Thoracic aorta (tissue), 2 donors: ENCODE measurements around the gene CHD2. TPM values are rescaled to one million over a fixed set of nuclear protein-coding genes. Genes with fewer than 3 reads are reported as not detected.

Experiments used
- ATAC-seq: fragments of 150-250 bp; one replicate; pipeline ENCODE4 v1.8.0; 2017; ENCODE audit warnings: low read depth; ENCODE audit not compliant: insufficient number of reproducible peaks, low FRiP score
- DNase-seq: peaks from one replicate; pipeline ENCODE4 v3.0.0-alpha.2; 2020; ENCODE audit warnings: low spot score
- H3K27ac ChIP-seq, 2 donors: fragments of 200-600 bp; sonication (generic); 1 replicate in 1 of 2; 2 replicates in 1 of 2; pipeline ENCODE4 v1.5.1; 2016; ENCODE audit warnings: mild to moderate bottlenecking in 2 of 2, moderate library complexity in 2 of 2
- H3K27me3 ChIP-seq: fragments of 200-600 bp; sonication (generic); replicated peaks from 2 replicates; pipeline ENCODE4 v1.6.0; 2016; ENCODE audit warnings: mild to moderate bottlenecking; ENCODE audit not compliant: insufficient read depth
- H3K36me3 ChIP-seq: fragments of 200-600 bp; sonication (generic); one replicate; pipeline ENCODE4 v1.5.1; 2016
- H3K4me1 ChIP-seq, 2 donors: fragments of 200-600 bp; sonication (generic); 1 replicate in 1 of 2; 2 replicates in 1 of 2; pipeline versions ENCODE4 v1.5.1 to v1.6.0; 2016; ENCODE audit warnings: low read depth in 2 of 2, mild to moderate bottlenecking in 1 of 2; ENCODE audit not compliant: control insufficient read depth in 1 of 2
- H3K4me3 ChIP-seq: fragments of 200-600 bp; sonication (generic); 2 replicates; pipeline ENCODE4 v1.5.1; 2016; ENCODE audit warnings: mild to moderate bottlenecking
- H3K9me3 ChIP-seq: fragments of 200-600 bp; sonication (generic); 2 replicates; pipeline ENCODE4 v1.5.1; 2016
- total RNA-seq, 2 donors: library from RNA; depleted of rRNA; stranded (reverse); fragments of >200 nt; gene quantifications; one replicate each; pipeline versions ENCODE4 v1.1.0 to v1.2.3, GENCODE V29; 2016
- TF ChIP-seq, protein P1 (sequence below): fragments of 200-600 bp; sonication (generic); IDR thresholded peaks from one replicate; pipeline ENCODE4 v1.5.1; 2019; ENCODE audit warnings: antibody characterized with exemption

CHD2 gene
- total RNA-seq, 2 donors from 2014 or later: 143 to 148 TPM

DNA sequence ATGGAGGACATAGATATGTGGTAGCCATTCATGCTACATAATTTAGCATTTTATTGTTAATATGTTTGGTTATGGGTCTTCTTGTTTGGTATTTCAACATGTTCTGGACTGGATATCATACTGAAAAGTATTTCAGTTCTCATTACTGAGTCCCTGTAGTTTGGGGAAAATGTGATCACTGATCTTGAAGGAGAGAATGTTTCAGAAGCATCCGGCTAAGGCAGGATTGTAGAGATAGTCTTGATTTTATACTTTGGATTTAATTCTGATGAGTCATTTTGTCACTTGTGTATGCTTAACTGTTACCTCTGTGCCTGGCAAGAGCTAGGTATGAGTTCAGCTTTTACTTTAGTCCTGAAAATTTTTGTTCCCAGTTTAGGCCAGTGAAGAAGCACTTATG is 7.1 kb downstream of the CHD2 start:
- H3K9me3 ChIP-seq: no peaks in the 10 kb centered on the region

DNA sequence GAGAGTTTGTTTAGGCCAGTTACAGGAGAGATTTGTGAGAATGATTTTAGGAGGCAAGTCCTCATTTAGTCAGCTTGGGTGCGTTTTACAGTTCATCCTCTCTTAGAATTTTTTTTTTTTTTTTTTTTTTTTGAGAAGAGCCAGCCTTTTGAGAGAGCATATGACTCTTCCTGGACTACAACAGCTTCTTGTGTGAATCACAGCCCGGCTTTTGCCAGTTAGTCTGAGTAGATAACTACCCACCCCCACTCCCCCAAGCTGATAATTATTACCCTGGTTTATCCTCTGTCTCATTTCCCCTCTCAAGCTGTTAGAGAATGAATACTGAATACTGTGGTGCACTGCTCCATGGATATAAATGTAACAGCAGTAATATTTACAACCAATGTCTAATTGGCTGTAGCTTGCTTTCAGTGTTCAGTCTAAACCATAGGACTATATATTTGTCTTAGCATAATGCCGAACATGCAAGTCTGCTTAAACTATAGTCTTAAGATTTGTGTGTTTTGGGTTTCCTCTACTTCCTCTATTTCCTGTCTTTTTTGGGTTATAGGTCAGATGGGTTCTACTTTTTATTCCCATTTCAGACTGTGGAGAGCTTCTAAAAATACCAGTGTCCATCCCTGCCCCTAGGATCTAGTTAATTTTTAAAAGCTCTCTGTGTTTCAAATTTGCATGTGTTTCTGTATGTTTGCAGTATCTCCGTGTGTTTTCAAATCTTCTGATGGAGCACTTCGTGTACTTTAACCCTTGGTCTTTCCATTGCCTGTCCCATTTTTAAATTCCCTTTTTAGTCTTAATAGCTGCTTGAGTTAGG is 8.0 kb downstream of the CHD2 start:
- TF ChIP-seq, protein P1, sequence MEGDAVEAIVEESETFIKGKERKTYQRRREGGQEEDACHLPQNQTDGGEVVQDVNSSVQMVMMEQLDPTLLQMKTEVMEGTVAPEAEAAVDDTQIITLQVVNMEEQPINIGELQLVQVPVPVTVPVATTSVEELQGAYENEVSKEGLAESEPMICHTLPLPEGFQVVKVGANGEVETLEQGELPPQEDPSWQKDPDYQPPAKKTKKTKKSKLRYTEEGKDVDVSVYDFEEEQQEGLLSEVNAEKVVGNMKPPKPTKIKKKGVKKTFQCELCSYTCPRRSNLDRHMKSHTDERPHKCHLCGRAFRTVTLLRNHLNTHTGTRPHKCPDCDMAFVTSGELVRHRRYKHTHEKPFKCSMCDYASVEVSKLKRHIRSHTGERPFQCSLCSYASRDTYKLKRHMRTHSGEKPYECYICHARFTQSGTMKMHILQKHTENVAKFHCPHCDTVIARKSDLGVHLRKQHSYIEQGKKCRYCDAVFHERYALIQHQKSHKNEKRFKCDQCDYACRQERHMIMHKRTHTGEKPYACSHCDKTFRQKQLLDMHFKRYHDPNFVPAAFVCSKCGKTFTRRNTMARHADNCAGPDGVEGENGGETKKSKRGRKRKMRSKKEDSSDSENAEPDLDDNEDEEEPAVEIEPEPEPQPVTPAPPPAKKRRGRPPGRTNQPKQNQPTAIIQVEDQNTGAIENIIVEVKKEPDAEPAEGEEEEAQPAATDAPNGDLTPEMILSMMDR: no peak
- no peaks in the 10 kb centered on the region for H3K27me3 ChIP-seq
- DNase-seq (peak; percentile 45), ATAC-seq (no peak)
- peak overlapping the region; percentile 21 for H3K4me3 ChIP-seq
- no peaks in the 10 kb centered on the region for H3K36me3 ChIP-seq
- peaks cover 63 to 86% of the 10 kb centered on the region in 2 donors for H3K4me1 ChIP-seq
- peak overlapping the region; percentile 88 to 98 for H3K27ac ChIP-seq
- H3K9me3 ChIP-seq: no peaks in the 10 kb centered on the region

More for the DNA sequence above, 7.1 kb downstream of the CHD2 start:
- Histone ChIP-seq H3K27ac (peak overlapping the region; percentile 88 to 98), H3K36me3 (no peaks in the 10 kb centered on the region), H3K4me1 (peaks cover 57 to 85% of the 10 kb centered on the region in 2 donors), H3K27me3 (no peaks in the 10 kb centered on the region), H3K4me3 (peak overlapping the region; percentile 21)
- ATAC-seq: no peak
- TF ChIP-seq, protein P1: no peak
- DNase-seq: no peak

DNA sequence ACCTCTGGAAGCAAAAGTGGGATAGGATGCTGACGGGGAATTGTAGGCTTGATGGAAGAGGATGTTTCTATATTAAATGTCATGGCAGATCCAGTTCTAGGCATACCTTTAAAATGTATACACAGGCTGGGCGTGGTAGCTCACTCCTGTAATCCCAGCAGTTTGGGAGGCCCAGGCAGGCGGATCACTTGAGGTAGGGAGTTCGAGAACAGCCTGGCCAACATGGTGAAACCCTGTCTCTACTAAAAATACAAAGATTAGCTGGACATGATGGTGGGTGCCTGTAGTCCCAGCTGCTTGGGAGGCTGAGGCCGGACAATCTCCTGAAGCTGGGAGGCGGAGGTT is 8.6 kb downstream of the CHD2 start:
- Histone ChIP-seq H3K4me1 (peaks cover 68 to 89% of the 10 kb centered on the region in 2 donors), H3K4me3 (peak overlapping the region; percentile 21)
- DNase-seq: no peak

DNA sequence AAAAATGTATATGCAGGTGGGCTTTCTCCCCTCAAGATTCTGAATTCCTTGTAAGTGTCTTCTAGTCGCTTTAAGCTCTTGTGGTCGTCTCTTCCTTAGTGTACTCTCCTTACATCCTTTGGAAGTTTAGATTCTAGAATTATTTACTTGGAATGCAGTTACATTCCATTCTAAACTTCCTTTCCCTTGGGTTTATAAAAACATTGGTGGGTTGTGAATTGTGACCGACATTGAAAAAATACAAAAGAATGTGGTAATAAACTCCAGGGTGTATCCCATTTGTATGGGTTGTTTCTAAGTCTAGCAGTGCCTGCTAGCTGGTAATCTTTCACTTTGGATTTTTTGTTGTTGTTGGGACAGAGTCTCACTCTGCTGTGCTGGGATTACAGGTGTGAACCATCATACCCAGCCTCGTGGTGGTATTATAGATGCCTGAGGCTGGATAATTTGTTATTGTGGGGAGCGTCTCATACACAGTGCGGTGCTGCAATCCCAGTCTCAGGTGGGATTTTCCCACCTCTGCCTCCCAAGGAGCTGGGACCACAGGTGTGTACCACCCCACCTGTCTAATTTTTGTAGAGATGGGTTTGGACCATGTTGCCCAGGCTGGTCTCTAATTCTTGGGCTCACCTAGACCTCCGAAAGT is 9.1 kb downstream of the CHD2 start:
- Histone ChIP-seq H3K4me3 (peak overlapping the region; percentile 21), H3K9me3 (no peaks in the 10 kb centered on the region), H3K36me3 (no peaks in the 10 kb centered on the region), H3K27ac (peak overlapping the region; percentile 88 to 98), H3K4me1 (peaks cover 73 to 94% of the 10 kb centered on the region in 2 donors), H3K27me3 (no peaks in the 10 kb centered on the region)
- DNase-seq: no peak
- no peak for ATAC-seq
- TF ChIP-seq, protein P1: no peak

More for the DNA sequence above, 8.6 kb downstream of the CHD2 start:
- Histone ChIP-seq H3K36me3 (no peaks in the 10 kb centered on the region), H3K27ac (peak overlapping the region; percentile 88 to 98), H3K27me3 (no peaks in the 10 kb centered on the region), H3K9me3 (no peaks in the 10 kb centered on the region)
- TF ChIP-seq, protein P1: no peak
- ATAC-seq: no peak

DNA sequence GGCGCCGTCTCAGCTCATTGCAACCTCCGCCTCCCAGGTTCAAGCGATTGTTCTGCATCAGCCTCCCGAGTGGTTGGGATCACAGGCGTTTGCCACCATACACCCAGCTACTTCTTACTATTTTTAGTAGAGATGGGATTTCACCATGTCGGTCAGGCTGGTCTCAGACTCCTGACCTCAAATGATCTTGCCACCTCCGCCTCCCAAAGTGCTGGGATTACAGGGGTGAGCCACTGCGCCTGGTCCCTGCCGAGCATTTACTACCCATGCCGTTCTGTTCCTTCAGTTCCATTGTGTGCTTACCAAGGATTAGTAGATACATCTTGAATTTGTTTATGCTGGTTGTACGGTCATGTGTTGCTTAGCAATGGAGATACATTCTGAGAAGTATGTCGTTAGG is 10.3 kb downstream of the CHD2 start:
- no peaks in the 10 kb centered on the region for H3K27me3 ChIP-seq
- no peaks in the 10 kb centered on the region for H3K36me3 ChIP-seq
- DNase-seq (no peak), ATAC-seq (no peak)
- no peaks in the 10 kb centered on the region for H3K9me3 ChIP-seq
- peak overlapping the region; percentile 81 to 88 for H3K27ac ChIP-seq
- peak overlapping the region; percentile 7 for H3K4me3 ChIP-seq
- TF ChIP-seq, protein P1: no peak
- H3K4me1 ChIP-seq: peaks cover 84 to 99% of the 10 kb centered on the region in 2 donors
